SJCRH30 (cell line): ENCODE measurements around the gene FN3K. TPM values are rescaled to one million over a fixed set of nuclear protein-coding genes. Genes with fewer than 3 reads are reported as not detected.
"Not testable (repeated sequence)": the region's sequence is repeated elsewhere in the genome, so short reads cannot be mapped to it uniquely, and the experiment has no call there.

Experiments used
- DNase-seq, 2 experiments: peaks; one replicate each; pipeline ENCODE4 v3.0.0-alpha.2; 2015 to 2020
- H3K27ac ChIP-seq: fragments of 250-450 bp; sonication (Bioruptor Pico); 2 replicates; pipeline ENCODE4 v1.5.1; 2020; ENCODE audit warnings: mild to moderate bottlenecking, moderate library complexity
- H3K27me3 ChIP-seq: fragments of 250-450 bp; sonication (Bioruptor Pico); 2 replicates; pipeline ENCODE4 v1.5.1; 2020; ENCODE audit warnings: mild to moderate bottlenecking, moderate library complexity
- H3K36me3 ChIP-seq: fragments of 250-450 bp; sonication (Bioruptor Pico); 2 replicates; pipeline ENCODE4 v1.5.1; 2020; ENCODE audit warnings: mild to moderate bottlenecking, moderate library complexity
- H3K4me1 ChIP-seq: fragments of 250-450 bp; sonication (Bioruptor Pico); 2 replicates; pipeline ENCODE4 v1.5.1; 2020; ENCODE audit warnings: mild to moderate bottlenecking, moderate library complexity
- H3K4me3 ChIP-seq: fragments of 250-450 bp; sonication (Bioruptor Pico); 2 replicates; pipeline ENCODE4 v1.5.1; 2020; ENCODE audit warnings: mild to moderate bottlenecking, moderate library complexity
- H3K9me3 ChIP-seq: fragments of 250-450 bp; sonication (Bioruptor Pico); replicated peaks from 2 replicates; pipeline ENCODE4 v1.5.1; 2020; ENCODE audit warnings: mild to moderate bottlenecking, moderate library complexity
- total RNA-seq: library from RNA; depleted of rRNA; stranded (reverse); fragments of >200 nt; shearing (Covaris generic); gene quantifications from 2 replicates; pipeline ENCODE4 v1.2.3, GENCODE V29; 2014

The FN3K gene
- total RNA-seq, 1 experiment from 2014 or later: 2.1 TPM

- no peak for DNase-seq
- Histone ChIP-seq H3K27ac (no peak overlapping the region), H3K36me3 (peaks cover 14% of the 10 kb centered on the region), H3K9me3 (peaks cover 19% of the 10 kb centered on the region), H3K27me3 (no peaks in the 10 kb centered on the region), H3K4me3 (no peak overlapping the region), H3K4me1 (no peaks in the 10 kb centered on the region)
Observed at GRCh38 chr17:82740906-82741759, 5.7 kb downstream of the FN3K start.

DNA sequence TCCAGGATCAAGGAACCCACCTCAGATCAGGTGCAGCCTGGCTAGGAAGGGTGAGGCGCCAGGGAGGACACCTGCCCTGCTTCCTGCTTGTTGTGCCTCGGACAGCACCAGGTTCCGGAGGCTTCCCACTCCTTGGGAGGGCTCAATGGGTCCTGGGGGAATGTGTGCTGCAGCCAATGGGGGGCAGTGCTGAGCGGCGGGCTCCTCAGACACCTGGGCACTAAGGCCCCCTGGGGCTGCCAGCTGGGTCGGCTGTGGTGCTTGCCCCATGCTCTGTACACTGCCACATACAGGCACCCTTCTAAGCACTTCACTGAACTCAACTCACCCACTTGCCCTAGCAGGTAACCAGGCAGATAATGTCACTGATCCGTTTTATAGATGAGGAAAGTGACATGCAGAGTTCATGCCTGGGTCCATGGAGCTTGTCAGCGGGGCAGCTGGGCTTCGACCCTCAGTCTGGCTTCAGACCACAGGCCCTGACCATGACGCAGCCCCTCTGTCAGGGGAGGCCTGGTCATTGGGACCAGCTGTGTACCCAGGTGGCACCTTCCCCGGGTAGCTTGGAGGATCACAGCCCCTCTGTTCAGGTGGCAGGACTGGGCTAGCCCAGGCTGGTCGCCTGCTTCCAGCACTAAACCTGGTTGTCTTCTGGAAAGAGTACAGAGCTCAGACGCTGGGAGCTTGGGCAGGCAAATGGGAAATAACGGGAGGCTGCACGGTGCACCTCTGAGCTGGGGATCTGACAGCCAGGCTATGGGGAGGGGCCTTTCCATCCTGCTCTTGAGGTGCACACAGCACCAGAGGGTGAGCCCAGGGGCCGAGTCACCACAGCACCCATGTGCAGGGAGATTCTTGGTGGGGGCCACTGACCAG, 8.2 kb downstream of the FN3K start:
- peaks cover 19% of the 10 kb centered on the region for H3K9me3 ChIP-seq
- H3K27ac ChIP-seq: no peak overlapping the region
- no peak overlapping the region for H3K4me3 ChIP-seq
- H3K4me1 ChIP-seq: no peaks in the 10 kb centered on the region
- DNase-seq: no peak
- no peaks in the 10 kb centered on the region for H3K27me3 ChIP-seq
- peaks cover 14% of the 10 kb centered on the region for H3K36me3 ChIP-seq

DNA sequence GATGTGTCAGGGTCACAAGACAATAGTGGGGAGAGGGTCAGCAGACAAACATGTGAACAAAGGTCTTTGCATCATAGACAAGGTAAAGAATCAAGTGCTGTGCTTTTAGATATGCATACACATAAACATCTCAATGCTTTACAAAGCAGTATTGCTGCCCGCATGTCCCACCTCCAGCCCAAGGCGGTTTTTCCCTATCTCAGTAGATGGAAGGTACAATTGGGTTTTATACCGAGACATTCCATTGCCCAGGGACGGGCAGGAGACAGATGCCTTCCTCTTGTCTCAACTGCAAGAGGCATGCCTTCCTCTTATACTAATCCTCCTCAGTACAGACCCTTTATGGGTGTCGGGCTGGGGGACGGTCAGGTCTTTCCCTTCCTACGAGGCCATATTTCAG, 9.3 kb downstream of the FN3K start:
- not testable (repeated sequence) for H3K27me3 ChIP-seq, H3K4me3 ChIP-seq, H3K27ac ChIP-seq, DNase-seq, H3K4me1 ChIP-seq
- H3K36me3 ChIP-seq: peaks cover 12% of the 10 kb centered on the region
- H3K9me3 ChIP-seq: peaks cover 19% of the 10 kb centered on the region

DNA sequence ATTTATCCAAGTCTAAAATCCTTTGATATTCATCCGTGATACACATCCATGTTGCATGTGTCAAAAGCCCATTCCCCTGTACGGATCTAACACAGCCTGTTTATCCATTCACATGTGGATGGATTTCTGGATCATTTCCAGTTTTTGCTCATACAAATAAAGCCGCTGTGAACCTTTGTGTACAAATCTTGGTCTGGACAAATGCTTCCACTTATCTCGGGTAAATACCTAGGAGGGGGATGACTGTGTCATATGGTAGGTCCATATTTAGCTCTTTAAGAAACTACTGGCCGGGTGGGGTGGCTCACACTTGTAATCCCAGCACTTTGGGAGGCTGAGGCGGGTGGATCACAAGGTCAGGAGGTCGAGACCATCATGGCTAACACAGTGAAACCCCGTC, 10.1 kb downstream of the FN3K start:
- peaks cover 18% of the 10 kb centered on the region for H3K9me3 ChIP-seq
- peaks cover 10% of the 10 kb centered on the region for H3K36me3 ChIP-seq
- no peaks in the 10 kb centered on the region for H3K27me3 ChIP-seq
- H3K27ac ChIP-seq: no peak overlapping the region
- H3K4me1 ChIP-seq: no peaks in the 10 kb centered on the region
- no peak overlapping the region for H3K4me3 ChIP-seq
- no peak for DNase-seq

- Histone ChIP-seq H3K27me3 (no peaks in the 10 kb centered on the region), H3K36me3 (no peaks in the 10 kb centered on the region), H3K9me3 (peaks cover 5% of the 10 kb centered on the region), H3K4me3 (no peak overlapping the region), H3K4me1 (peaks cover 3% of the 10 kb centered on the region; the same call in 1 of the 2 replicates), H3K27ac (no peak overlapping the region)
- DNase-seq: no peak
Observed at GRCh38 chr17:82748756-82749155, 13.3 kb downstream of the FN3K start.

- Histone ChIP-seq H3K4me1 (peaks cover 3% of the 10 kb centered on the region; the same call in 1 of the 2 replicates), H3K27me3 (no peaks in the 10 kb centered on the region), H3K9me3 (peaks cover 3% of the 10 kb centered on the region), H3K4me3 (no peak overlapping the region), H3K27ac (no peak overlapping the region), H3K36me3 (no peaks in the 10 kb centered on the region)
- DNase-seq: no peak
Observed at GRCh38 chr17:82750241-82750908, 15.0 kb downstream of the FN3K start.

DNA sequence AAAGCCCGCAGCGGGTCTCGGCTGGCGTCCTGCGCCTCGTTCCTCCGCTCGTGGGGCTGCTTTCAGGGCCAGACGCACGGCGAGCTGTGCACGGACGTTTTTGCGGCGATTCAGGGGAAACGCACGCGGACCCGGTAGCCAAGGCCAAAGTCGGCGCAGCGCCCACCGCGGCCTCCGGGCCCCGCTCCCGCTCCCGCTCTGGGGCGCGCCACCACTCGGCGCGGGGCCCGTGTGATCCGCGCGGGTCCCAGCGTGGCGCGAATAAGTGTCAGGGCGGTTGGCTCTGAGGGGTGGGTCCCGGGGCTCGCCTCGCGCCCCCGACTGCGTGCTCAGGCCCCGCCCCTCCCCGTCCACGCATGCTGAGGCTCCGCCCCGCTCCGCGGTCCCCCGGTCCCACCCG, 15.8 kb downstream of the FN3K start:
- no peak for DNase-seq
- Histone ChIP-seq H3K4me3 (peak overlapping the region; percentile 51), H3K4me1 (peaks cover 3% of the 10 kb centered on the region; the same call in 1 of the 2 replicates), H3K9me3 (no peaks in the 10 kb centered on the region; the same call in 1 of the 2 replicates), H3K27me3 (no peaks in the 10 kb centered on the region), H3K36me3 (0 out of 2 replicates have a peak, but pooled peaks cover 2% of the 10 kb centered on the region), H3K27ac (no peak overlapping the region)

- Histone ChIP-seq H3K9me3 (no peaks in the 10 kb centered on the region; the same call in 1 of the 2 replicates), H3K27ac (peak within 1 kb of the TSS; percentile 73), H3K4me1 (peaks cover 3% of the 10 kb centered on the region; the same call in 1 of the 2 replicates), H3K4me3 (peak within 1 kb of the TSS; percentile 91), H3K36me3 (peaks cover 6% of the 10 kb centered on the region), H3K27me3 (no peaks in the 10 kb centered on the region)
- DNase-seq: peak; percentile 95 to 97
Observed at GRCh38 chr17:82751571-82752370, 16.4 kb downstream of the FN3K start, which contains the start of gene TBCD. Gene TBCD, plus strand, starts transcription at chr17:82752065. Its CDS starts 129 bp downstream, at chr17:82752194.

DNA sequence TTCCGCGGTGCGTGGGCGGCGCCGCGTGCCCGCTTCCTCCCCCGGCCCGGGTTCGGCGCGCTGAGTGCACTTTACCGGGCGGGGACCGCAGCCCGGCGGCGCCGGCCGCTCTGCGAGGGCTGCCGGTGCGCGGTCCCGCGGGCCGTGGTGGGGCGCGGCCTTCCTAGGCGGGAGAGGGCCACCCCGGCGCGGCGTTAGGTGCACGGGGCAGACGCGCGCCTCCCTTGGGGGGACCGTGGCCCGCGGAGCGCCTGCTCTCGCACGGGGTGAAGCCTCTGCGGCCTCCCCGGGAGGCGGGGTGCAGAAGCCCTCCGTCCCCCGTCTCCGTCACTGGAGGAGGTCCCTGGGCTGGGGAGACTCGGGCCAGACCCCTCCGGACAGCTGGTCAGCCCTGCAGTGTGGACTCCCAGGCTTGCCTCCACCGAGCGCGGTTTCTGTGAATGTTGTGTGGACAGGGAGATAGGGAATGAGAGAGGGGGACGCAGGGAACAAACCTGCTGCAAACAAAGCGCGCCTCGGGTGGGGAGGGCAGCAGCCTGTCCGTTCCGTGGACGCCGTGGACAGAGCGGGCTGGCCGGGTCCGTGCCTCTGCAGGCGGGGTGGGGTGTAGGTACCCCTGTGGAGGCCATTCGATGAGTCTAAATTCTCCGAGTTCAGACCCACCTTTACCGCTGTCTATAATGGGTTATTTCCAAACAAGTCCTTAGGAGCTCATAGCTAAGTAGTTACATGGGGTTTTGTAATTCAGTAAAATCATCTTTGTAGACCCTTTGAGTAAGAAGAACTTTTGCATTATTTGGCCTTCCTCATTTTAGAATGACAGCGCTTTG, 17.2 kb downstream of the FN3K start:
- peak; percentile 78 for DNase-seq
- peak overlapping the region; percentile 91 for H3K4me3 ChIP-seq
- H3K9me3 ChIP-seq: no peaks in the 10 kb centered on the region; the same call in 1 of the 2 replicates
- peak overlapping the region; percentile 2; the same call in 1 of the 2 replicates for H3K27ac ChIP-seq
- peaks cover 14% of the 10 kb centered on the region for H3K36me3 ChIP-seq
- peaks cover 3% of the 10 kb centered on the region; the same call in 1 of the 2 replicates for H3K4me1 ChIP-seq
- no peaks in the 10 kb centered on the region for H3K27me3 ChIP-seq

GRCh38 chr17:82753201-82753464, 17.7 kb downstream of the FN3K start:
- Histone ChIP-seq H3K27ac (no peak overlapping the region), H3K4me3 (peak overlapping the region; percentile 91), H3K9me3 (no peaks in the 10 kb centered on the region; the same call in 1 of the 2 replicates), H3K4me1 (peaks cover 3% of the 10 kb centered on the region; the same call in 1 of the 2 replicates), H3K36me3 (peaks cover 19% of the 10 kb centered on the region), H3K27me3 (no peaks in the 10 kb centered on the region)
- DNase-seq: no peak

DNA sequence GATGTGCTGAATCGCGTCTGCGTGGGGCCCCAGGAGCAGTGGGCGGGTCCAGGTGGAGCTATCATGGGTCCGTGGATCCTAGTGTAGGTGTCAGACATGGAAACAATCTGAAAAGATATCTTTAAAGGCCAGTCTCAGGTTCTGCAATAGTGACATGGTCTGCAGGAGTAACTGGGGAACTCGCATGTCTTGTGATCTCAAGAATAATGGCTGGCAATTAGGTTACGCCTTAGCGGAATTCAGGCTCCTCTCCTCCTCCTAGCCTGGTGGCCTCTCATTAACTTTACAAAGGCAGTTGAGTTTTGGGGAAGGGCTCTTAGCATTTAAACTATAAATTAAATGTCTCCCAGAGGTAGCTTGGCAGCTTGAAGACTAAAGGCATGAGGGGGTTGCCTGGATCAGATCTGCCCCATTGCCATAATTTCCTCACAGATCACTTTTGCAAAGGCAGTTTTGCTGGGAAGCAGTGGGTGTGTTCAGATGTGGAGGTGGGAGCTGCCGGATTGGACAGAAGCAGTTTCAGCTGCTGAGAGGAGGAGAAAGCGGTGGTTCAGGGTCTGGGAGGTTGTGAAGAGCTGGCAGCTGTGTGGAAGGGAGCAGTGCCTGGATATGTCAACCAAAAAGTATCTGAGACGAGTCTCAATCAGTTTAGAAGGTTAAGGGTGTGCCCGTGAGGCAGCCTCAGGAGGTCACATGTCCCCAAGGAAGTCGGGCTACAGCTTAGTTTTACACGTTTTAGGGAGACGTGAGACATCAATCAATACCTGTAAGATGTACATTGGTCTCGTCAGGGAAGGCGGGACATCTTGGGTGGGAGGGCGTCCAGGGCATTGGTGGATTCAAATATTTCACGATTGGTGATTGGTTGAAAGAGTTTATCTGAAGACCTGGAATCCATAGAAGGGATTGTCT, 19.1 kb downstream of the FN3K start:
- Histone ChIP-seq H3K4me3 (no peak overlapping the region), H3K4me1 (peaks cover 3% of the 10 kb centered on the region; the same call in 1 of the 2 replicates), H3K27me3 (no peaks in the 10 kb centered on the region), H3K27ac (no peak overlapping the region), H3K9me3 (no peaks in the 10 kb centered on the region; the same call in 1 of the 2 replicates), H3K36me3 (peaks cover 21% of the 10 kb centered on the region)
- no peak for DNase-seq

DNA sequence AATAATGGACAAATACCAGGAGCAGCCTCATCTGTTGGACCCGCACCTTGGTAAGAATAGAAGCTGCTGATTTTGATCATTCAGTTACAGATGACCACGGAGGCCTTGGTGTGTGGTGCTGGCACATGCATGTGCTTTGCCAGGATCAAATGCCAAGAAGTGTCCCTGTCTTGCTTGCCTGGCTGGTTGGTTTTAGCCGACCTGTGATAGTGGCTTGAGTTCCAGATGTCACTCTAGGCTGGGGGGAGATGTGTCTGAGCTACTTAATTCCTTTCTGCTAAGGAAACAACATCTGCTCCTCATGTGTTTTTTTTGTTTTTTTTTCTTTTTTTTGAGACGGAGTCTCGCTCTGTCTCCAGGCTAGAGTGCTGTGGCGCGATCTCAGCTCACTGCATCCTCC, 20.8 kb downstream of the FN3K start:
- peaks cover 25% of the 10 kb centered on the region for H3K36me3 ChIP-seq
- H3K27me3 ChIP-seq: no peaks in the 10 kb centered on the region
- no peak overlapping the region for H3K27ac ChIP-seq
- no peaks in the 10 kb centered on the region for H3K9me3 ChIP-seq
- no peak for DNase-seq
- H3K4me3 ChIP-seq: no peak overlapping the region
- peaks cover 3% of the 10 kb centered on the region; the same call in 1 of the 2 replicates for H3K4me1 ChIP-seq
